Parathyroid adenoma (tissue), 2 donors: Measurements from ENCODE around the gene ZBTB7B.

ENCODE experiments used
- H2AFZ ChIP-seq: fragments of 300-600 bp; sonication (generic); one replicate; pipeline ENCODE4 v1.7.0; 2017; ENCODE audit warnings: antibody characterized with exemption, mild to moderate bottlenecking
- H3K27ac ChIP-seq: fragments of 300-600 bp; sonication (generic); one replicate; pipeline ENCODE4 v1.7.0; 2017
- H3K27me3 ChIP-seq: fragments of 300-600 bp; sonication (generic); one replicate; pipeline ENCODE4 v1.7.0; 2017; ENCODE audit warnings: low read length; ENCODE audit not compliant: control insufficient read depth, insufficient read depth
- H3K36me3 ChIP-seq: fragments of 300-600 bp; sonication (generic); one replicate; pipeline ENCODE4 v1.7.0; 2017; ENCODE audit warnings: low read length; ENCODE audit not compliant: control insufficient read depth, insufficient read depth
- H3K4me1 ChIP-seq: fragments of 300-600 bp; sonication (generic); one replicate; pipeline ENCODE4 v1.7.0; 2017; ENCODE audit warnings: control low read depth
- H3K4me2 ChIP-seq: fragments of 300-600 bp; sonication (generic); one replicate; pipeline ENCODE4 v1.7.0; 2017; ENCODE audit warnings: low read length
- H3K4me3 ChIP-seq: fragments of 300-600 bp; sonication (generic); one replicate; pipeline ENCODE4 v1.7.0; 2017; ENCODE audit warnings: low read depth, low read length
- H3K79me2 ChIP-seq: fragments of 300-600 bp; sonication (generic); one replicate; pipeline ENCODE4 v1.7.0; 2017; ENCODE audit warnings: control low read depth
- H3K9ac ChIP-seq: fragments of 300-600 bp; sonication (generic); one replicate; pipeline ENCODE4 v1.7.0; 2017; ENCODE audit warnings: mild to moderate bottlenecking
- H3K9me3 ChIP-seq: fragments of 300-600 bp; sonication (generic); one replicate; pipeline ENCODE4 v1.7.0; 2017; ENCODE audit warnings: low read length; ENCODE audit not compliant: control insufficient read depth
- TF ChIP-seq, protein P1 (sequence below): fragments of 300-600 bp; sonication (generic); IDR thresholded peaks from one replicate; pipeline ENCODE4 v1.7.0; 2017; ENCODE audit warnings: antibody characterized with exemption, mild to moderate bottlenecking
- donor health status: primary hyperparathyroidism.

ZBTB7B gene

DNA sequence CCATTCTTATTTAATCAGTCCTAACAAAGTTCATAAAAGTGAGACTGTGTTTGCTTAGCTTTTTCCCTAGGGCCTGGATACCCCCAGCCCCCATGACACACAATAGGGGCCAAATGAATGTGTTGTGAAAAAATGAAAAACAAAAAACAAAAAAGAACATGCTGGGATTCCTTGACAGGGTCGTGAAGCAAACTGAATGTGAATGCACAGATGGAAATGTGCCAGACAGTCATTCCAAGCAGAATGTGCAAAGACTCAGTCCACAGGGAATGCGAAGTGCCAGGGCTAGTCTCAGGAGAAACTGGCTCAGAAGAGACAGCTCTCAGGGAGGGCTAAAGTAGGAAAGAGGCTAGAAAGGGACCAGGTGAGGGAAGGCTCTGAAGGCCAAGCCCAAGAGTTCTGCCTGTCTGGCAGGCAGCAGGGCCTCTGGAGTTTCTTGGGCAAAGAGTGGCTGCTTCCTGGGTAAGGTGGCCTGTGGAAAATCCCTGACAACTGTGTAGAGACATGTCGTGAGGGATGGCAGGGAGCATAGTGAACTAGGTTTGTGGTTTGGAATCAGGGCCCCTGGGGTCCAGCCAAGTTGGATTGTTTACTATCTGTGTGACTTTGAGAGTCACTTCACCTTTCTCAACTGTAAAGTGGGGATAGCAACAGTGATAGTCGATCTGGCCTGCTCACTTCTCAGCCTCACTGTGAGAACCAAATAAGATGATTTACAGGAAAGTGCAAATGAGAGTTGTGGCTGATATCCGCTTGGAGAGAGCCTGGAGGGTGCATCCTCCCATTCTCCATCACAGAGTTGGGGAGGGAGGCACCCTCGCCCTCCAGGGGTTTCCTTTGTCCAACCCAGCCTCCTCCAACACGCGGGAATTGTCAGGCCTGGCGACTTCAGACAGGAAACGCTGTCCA is 47.3 kb downstream of the ZBTB7B start:
- Histone ChIP-seq H3K27me3 (no peaks in the 10 kb centered on the region), H3K4me3 (peak overlapping the region; percentile 68), H3K4me2 (peak overlapping the region; percentile 98), H3K9ac (no peak overlapping the region), H3K9me3 (no peaks in the 10 kb centered on the region), H3K27ac (peak overlapping the region; percentile 58), H2AFZ (peak overlapping the region; percentile 66), H3K4me1 (no peaks in the 10 kb centered on the region), H3K36me3 (no peaks in the 10 kb centered on the region), H3K79me2 (no peaks in the 10 kb centered on the region)
- TF ChIP-seq, protein P1, sequence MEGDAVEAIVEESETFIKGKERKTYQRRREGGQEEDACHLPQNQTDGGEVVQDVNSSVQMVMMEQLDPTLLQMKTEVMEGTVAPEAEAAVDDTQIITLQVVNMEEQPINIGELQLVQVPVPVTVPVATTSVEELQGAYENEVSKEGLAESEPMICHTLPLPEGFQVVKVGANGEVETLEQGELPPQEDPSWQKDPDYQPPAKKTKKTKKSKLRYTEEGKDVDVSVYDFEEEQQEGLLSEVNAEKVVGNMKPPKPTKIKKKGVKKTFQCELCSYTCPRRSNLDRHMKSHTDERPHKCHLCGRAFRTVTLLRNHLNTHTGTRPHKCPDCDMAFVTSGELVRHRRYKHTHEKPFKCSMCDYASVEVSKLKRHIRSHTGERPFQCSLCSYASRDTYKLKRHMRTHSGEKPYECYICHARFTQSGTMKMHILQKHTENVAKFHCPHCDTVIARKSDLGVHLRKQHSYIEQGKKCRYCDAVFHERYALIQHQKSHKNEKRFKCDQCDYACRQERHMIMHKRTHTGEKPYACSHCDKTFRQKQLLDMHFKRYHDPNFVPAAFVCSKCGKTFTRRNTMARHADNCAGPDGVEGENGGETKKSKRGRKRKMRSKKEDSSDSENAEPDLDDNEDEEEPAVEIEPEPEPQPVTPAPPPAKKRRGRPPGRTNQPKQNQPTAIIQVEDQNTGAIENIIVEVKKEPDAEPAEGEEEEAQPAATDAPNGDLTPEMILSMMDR: no peak

DNA sequence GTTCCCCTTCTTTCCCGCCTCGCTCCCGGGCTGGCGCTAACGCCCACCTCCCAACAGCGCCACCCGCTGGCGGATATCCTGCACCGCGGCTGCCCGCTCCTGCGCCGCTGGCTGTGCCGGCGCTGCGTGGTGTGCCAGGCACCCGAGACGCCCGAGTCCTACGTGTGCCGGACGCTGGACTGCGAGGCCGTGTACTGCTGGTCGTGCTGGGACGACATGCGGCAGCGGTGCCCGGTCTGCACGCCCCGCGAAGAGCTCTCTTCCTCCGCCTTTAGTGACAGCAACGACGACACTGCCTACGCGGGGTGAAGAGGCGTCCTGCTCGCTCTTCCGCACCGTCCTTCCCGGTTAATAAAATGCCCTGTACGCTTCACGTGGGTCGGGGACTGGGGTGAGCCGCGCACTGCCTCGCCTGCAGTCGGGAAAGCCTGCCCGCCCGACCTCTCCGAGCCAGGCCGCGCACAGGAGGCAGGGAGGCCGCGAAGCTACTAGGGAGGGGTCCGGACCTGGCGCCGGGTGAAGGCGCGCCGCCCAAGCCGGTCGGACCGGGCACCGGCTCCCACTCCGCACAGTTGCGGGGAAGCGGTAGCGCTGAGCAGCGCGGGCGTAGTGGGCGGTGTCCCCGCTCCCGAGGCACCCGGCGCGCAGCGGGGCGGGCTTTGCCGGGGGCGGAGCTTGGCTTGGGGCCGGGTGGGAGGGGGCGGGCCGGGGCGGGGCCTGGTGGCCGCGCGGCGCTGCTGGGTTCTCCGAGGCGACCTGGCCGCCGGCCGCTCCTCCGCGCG is 48.1 kb downstream of the ZBTB7B start, which contains the start of gene ADAM15:
TSS of gene ADAM15 (plus strand) at position 757 of the 782 bp plus-strand sequence. CDS start 71 bp downstream, outside the sequence.
- no peaks in the 10 kb centered on the region for H3K27me3 ChIP-seq
- no peaks in the 10 kb centered on the region for H3K79me2 ChIP-seq
- H2AFZ ChIP-seq: peak within 1 kb of the TSS; percentile 68
- peak within 1 kb of the TSS; percentile 98 for H3K4me2 ChIP-seq
- H3K27ac ChIP-seq: peak within 1 kb of the TSS; percentile 66
- no peaks in the 10 kb centered on the region for H3K9me3 ChIP-seq
- TF ChIP-seq, protein P1: peak; percentile 60
- no peaks in the 10 kb centered on the region for H3K4me1 ChIP-seq
- H3K4me3 ChIP-seq: peak within 1 kb of the TSS; percentile 82
- H3K36me3 ChIP-seq: no peaks in the 10 kb centered on the region
- peak within 1 kb of the TSS; percentile 21 for H3K9ac ChIP-seq

DNA sequence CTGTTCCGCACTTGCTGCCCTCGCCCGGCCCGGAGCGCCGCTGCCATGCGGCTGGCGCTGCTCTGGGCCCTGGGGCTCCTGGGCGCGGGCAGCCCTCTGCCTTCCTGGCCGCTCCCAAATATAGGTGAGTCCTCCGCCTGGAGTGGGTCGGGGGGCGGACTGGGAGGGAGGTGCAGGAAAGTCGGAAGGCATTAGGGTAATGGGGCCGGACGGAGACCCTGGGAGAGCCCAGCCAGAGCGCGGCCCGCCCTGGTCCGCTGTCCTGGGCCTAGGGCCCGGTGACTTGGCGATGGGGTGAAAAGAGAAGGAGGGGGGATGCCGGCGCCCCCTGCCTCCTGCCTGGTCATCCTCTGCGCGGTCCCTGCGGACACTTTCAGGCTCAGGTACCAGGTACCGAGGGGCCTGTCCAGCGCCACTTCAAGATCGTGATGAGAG is 48.8 kb downstream of the ZBTB7B start:
- Histone ChIP-seq H3K27ac (peak overlapping the region; percentile 66), H3K9me3 (no peaks in the 10 kb centered on the region), H3K4me2 (peak overlapping the region; percentile 97), H3K4me3 (peak overlapping the region; percentile 82), H3K9ac (peak overlapping the region; percentile 21), H3K36me3 (no peaks in the 10 kb centered on the region), H3K79me2 (no peaks in the 10 kb centered on the region), H2AFZ (peak overlapping the region; percentile 68), H3K4me1 (no peaks in the 10 kb centered on the region), H3K27me3 (no peaks in the 10 kb centered on the region)
- TF ChIP-seq, protein P1: no peak

DNA sequence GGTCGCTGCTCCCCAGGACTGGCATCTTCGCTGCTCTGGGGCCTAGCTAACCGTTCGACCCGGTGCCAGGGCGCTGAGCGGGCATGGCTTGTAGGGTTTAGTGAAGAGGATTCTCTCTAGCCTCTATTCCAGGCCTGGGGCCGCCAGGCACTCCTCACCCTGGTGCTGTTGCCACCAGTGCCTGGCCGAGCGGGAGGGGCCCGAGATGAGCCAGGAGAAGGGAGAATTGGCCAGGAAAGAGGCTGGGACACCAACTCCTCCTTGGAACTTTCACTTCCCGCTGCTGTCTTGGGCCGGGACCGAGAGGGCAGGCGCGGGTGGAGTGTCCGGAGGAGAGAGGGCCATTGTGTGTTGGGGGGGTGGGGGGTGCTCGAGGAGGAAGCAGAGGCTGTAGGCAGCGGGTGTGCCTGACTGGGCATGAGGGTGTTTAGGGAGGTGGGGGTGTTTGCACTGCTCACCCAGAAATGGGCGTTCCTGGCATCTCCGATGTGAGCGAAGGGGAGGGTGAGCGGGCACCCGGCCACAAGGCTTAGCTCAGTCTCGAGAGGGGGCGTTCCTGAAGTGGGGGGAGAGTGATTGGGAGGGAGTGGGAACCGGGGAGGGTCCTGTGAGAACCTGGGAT is 49.3 kb downstream of the ZBTB7B start:
- H3K9ac ChIP-seq: peak overlapping the region; percentile 19

More for the DNA sequence above, 49.3 kb downstream of the ZBTB7B start:
- no peaks in the 10 kb centered on the region for H3K4me1 ChIP-seq
- no peaks in the 10 kb centered on the region for H3K79me2 ChIP-seq
- no peaks in the 10 kb centered on the region for H3K36me3 ChIP-seq
- no peaks in the 10 kb centered on the region for H3K9me3 ChIP-seq
- H3K4me2 ChIP-seq: peak overlapping the region; percentile 97
- H3K27me3 ChIP-seq: no peaks in the 10 kb centered on the region
- TF ChIP-seq, protein P1: no peak
- H2AFZ ChIP-seq: peak overlapping the region; percentile 68
- H3K4me3 ChIP-seq: peak overlapping the region; percentile 82
- H3K27ac ChIP-seq: peak overlapping the region; percentile 66
